GM12864 (cell line): ENCODE data around the gene DIS3L2.

Source experiments
- DNase-seq: peaks from one replicate; pipeline ENCODE4 v3.0.0-alpha.2; 2011; ENCODE audit warnings: low read depth
- H3K4me3 ChIP-seq: 2 replicates; pipeline ENCODE4 v1.5.1; 2011; ENCODE audit warnings: mild to moderate bottlenecking, low read depth, low read length, control low read depth
- TF ChIP-seq, protein P1 (sequence below): IDR thresholded peaks from 2 replicates; pipeline ENCODE4 v1.5.1; 2011; ENCODE audit warnings: low read depth, mild to moderate bottlenecking, moderate library complexity, low read length, control low read depth, inconsistent platforms; ENCODE audit errors: missing control alignments

Gene DIS3L2

DNA sequence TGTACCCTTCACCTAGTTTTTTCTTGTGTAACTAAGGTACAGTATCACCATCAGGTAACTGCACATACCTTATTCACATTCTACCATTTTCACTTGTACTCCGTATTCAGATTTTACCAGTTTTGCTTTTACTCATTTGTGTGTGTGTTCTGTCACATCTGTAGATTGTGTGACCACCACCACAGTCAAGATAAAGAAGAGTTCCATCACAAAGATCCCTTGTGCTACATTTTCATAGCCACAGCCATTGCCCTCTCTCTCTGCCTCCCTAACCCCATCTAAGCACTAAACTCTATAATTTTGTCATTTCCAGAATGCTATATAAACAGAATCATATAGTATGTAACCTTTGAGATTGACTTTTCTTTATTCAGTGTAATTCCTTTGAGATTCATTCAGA is 23.5 kb downstream of the DIS3L2 start:
- no peak for DNase-seq
- H3K4me3 ChIP-seq = no peak overlapping the region
- TF ChIP-seq, protein P1, sequence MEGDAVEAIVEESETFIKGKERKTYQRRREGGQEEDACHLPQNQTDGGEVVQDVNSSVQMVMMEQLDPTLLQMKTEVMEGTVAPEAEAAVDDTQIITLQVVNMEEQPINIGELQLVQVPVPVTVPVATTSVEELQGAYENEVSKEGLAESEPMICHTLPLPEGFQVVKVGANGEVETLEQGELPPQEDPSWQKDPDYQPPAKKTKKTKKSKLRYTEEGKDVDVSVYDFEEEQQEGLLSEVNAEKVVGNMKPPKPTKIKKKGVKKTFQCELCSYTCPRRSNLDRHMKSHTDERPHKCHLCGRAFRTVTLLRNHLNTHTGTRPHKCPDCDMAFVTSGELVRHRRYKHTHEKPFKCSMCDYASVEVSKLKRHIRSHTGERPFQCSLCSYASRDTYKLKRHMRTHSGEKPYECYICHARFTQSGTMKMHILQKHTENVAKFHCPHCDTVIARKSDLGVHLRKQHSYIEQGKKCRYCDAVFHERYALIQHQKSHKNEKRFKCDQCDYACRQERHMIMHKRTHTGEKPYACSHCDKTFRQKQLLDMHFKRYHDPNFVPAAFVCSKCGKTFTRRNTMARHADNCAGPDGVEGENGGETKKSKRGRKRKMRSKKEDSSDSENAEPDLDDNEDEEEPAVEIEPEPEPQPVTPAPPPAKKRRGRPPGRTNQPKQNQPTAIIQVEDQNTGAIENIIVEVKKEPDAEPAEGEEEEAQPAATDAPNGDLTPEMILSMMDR = no peak

DNA sequence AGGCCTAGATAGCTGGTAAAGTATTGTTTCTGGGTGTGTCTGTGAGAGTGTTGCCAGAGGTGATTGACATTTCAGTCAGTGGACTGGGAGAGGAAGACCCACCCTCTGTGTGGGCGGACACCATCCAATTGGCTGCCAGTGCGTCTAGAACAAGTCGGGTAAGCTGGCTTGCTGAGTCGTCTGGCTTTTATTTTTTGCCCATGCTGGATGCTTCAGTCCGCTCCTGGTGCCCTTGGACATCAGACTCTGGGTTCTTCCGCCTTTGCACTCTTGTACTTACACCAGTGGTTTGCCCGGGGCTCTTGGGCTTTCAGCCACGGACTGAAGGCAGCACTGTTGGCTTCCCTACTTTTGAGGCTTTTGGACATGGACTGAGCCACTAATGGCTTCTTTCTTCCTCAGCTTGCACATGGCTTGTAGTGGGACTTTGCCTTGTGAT is 24.3 kb downstream of the DIS3L2 start:
- TF ChIP-seq, protein P1 = no peak
- no peak overlapping the region for H3K4me3 ChIP-seq
- no peak for DNase-seq

DNA sequence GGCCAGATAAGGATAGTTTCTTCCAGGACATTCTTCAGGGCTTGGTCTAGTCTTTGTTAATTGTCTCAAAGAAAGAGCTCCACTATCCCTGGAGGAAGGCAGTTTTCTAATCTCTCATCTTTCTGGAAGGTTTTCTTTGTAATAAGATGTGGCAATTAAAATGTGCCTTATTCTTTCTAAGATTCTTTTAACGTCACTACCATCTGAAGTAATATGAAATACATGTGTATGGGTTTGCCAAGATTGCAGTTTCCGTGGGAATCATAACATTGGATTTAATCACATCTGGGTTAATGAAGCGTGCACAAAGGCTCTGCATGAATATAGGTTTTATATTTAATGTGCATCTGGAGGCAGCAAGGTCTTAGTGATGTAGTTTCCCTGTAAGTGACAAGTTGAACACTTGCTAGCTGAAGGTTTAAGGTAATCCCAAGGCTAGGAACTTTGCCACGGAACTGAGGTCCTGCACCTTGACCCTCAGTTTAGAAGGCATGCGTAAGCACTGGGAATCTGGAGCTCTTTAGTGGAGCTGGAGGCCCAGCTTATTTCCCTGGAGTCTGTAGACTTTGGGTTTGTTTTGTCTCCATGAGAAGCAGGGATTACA is 25.7 kb downstream of the DIS3L2 start:
- DNase-seq = no peak
- no peak overlapping the region for H3K4me3 ChIP-seq
- TF ChIP-seq, protein P1 = no peak

DNA sequence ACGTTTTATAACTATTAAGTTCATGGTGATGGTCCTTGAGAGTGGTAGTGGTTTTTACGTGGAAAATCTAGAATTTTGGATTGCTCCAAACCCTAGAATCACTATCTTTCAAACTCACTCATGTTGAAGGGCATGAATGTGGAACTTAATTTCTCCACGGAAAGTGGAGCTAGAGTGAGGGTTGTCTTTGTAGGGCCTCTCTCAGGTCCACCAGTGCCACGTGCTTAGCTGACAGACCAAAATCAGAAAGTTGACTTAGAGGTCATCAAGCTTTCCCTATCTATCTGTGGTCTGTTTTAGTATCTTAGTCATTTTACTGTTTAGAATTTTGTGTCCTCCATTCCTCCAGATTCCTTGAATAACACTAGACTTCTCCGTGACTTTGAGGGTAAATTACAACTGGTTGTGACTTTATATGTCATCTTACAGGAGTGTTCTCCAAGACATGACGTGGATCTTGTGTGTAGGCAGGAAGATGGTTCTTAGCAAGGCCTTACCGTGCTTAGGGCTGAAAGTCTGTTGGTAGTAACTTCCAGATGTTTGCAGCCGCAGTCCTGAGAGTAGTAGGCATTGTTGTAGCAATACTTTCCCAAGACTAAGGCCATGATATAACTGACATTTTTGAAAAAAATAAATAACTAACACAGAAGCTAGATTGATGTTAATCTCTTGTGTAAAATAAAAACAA is 26.8 kb downstream of the DIS3L2 start:
- TF ChIP-seq, protein P1 = no peak
- no peak for DNase-seq
- no peak overlapping the region for H3K4me3 ChIP-seq

DNA sequence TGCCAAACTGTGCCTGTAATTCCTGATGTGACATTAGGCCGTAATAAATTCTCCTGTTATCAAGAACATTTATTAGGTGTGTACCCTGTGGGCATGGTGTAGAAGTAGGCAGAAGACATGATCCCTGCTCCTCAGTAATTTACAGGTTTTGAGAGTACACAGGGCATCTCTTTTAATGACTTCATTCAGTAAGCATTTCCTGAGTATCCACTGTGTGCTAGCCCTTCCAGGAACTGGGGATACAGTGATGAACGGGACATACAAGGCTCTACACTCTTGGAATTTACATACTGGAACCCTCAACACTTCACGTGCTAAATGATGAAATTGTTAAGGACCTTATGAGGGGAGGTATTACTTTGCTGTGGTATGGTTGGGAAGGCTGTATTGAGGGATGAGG is 30.2 kb downstream of the DIS3L2 start:
- no peak for DNase-seq
- TF ChIP-seq, protein P1 = no peak
- no peak overlapping the region for H3K4me3 ChIP-seq

DNA sequence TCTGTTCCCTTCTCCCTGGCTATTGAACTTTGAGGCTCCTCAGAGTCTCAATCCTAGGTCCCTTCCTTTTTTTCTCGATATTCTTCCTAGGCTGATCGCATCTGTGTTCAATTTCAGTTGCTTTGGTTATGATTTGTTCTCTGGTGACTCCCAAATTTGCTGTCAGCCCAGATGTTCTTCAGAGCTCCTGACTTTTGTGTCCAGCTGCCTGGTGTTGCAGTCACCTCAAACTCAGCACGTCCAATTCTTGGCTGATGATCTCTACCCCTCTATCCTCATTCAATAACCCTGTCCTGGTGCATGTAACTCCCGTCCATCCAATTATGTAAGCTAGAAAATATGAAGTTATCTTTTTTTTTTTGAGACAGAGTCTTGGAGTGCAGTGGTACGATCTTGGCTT is 31.4 kb downstream of the DIS3L2 start:
- TF ChIP-seq, protein P1 = no peak
- DNase-seq = no peak
- H3K4me3 ChIP-seq = no peak overlapping the region
